GM15510 (cell line): ENCODE results near the gene SPX.

Experiments used
- POLR2A ChIP-seq: IDR thresholded peaks from 3 replicates; pipeline ENCODE4 v1.6.1; 2011; ENCODE audit warnings: borderline replicate concordance; ENCODE audit not compliant: insufficient read length; ENCODE audit errors: extremely low read depth

SPX gene

DNA sequence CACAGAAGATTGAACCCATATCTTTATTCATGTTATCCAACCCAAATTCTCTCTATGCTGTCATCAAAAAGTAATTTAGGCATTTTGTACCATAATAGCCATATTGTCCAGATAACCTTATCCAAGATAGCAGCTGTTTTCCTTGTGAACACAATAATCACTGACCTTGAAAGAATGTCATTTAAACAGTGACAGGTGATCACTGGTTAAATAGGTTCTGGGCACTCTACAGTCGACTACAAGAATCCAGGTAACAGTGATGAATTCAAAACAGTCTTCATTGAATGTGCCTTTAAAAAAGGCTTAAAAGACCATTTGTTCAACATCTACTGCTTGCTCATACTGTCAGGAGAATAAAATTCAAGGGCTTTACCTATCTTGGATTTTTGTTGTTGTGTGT is 4.6 kb upstream of the SPX start:
- no peak for TF ChIP-seq POLR2A

DNA sequence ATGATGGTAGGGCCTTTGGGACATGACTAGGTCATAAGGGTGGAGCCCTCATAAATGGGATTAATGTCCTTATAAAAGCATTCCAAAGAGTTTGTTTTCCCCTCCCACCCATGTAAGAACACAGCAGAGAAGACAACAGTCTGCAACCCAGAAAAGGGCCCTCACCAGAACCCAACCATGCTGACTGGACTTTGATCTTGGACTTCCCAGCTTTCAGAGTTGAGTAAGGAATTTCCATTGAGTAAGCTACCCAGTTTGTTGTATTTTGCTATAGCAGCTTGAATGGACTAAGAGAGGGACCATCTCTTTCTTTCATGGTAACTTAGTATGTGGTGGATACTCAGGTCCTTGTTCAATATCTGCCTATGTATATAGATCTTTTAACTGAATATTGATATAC is 2.9 kb upstream of the SPX start:
- TF ChIP-seq POLR2A = no peak

DNA sequence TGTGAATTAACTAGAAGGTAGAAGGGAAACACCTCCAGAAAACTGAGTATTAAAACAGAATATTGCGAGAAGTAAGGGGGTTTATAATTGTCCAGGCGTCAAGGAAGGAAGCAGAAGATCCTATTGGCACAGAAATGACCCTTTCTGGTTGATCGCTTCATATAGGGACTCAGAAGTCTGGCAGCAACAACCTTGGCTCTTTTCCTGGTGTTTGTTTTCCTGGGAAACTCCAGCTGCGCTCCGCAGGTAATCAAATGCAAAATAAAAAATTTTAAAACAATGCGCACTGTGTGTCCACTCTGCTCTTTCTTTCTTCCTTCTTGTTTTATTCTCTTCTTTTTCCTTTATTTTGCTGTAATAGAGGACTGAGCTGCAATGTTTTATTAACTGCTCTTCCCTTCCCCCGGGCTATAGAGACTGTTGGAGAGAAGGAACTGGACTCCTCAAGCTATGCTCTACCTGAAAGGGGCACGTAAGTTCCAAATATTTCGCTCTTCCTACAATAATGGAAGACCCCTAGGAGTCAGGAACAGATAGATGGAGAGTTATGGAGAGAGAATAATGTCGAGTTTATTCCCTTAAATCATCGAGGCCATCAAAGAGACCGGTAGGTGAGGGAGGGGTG is 737 bp downstream of the SPX start:
- no peak for TF ChIP-seq POLR2A

DNA sequence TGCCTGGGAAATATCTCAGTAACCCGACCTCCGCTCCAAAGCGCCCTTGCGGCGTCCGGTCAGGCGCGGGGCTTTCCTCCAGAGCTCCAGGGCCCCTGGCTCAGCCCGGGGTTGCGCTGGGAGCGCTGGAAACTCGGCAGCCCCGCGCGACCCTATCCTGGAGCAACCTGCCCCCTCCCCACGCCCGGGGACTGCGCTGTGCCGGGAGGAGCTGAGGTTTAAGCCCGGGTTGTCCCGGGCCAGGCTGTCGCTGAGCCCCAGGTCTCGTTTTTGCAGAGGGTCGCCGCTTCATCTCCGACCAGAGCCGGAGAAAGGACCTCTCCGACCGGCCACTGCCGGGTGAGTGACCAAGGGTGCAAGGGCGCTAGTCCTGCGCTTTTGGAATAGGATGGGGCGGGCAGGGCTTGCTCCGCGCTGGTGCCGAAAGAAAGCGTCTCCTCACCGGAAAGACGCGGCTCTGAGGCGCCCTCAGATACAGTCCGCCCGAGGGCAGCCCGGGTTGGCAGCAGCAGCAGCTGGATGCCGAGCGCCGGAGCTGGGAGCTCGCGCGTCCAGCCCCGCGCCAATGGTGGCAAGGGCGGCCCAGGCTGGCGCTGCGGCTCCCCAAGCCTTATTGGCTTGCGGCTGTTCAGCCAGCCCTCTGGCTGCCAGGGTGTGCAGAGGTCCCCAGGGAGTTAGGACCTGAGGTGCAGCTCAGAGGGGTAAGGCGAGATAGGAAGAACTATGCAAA is 1.5 kb downstream of the SPX start:
- TF ChIP-seq POLR2A = no peak

DNA sequence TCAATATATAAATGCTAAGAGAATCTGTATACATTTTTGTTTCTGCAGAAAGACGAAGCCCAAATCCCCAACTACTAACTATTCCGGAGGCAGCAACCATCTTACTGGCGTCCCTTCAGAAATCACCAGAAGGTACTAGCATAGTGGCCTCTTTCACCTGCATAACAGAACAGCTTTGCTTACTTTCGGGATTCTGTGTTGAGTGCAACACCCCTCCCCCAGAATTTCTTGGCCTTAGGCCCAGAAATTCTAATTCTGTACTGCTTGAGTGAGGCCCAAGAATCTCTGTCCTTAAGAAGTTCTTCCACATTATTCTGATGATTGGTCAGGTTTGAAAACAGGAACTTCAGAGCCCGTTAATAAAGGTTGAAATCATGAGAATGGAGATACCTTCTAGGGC is 2.9 kb downstream of the SPX start:
- no peak for TF ChIP-seq POLR2A

DNA sequence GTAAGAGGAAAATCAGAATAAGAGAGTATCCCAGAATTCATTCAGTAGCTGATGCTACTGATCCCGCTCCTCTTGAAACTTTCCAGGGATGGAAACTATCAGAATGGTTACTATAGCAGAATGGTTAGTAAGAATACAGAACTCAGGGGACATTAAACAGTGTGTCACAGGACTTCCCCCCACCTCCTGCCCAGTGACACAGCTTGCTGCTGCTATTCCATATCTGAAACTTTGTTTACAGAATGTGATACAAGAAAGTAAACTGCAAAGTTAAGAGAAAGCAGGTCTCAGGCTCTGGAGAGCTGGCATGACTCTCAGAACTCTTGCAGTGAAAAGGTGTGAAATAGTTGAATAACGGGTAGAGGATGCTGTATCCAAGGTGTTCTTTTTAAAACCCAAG is 3.4 kb downstream of the SPX start:
- TF ChIP-seq POLR2A = no peak

DNA sequence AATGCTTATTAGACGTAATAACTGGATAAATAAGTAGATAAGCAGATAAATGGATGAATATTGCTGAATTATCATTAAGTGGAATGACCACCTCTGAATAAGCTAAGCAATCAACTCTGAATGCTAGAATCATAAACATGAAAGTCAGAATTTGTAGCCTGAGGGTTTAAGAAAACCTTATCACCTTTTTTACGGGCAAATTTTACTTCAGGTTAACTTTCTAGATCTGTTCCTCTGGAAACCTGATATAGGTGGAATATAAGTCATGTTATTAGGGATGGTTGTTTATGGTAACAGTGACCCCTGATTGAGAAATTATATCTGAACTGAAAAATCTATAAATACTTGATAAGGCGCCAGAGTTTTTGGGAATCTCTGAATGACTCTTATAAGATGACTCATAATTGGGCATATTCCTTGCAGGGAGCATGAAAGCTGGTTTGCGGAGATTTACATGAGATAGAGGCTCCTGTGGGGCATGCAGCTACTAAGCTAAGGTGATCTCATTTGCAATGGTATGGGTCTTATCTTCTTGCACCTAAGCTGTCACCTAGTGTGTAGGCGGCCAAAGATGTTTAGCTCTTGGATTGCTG is 12.1 kb downstream of the SPX start:
- TF ChIP-seq POLR2A = no peak

DNA sequence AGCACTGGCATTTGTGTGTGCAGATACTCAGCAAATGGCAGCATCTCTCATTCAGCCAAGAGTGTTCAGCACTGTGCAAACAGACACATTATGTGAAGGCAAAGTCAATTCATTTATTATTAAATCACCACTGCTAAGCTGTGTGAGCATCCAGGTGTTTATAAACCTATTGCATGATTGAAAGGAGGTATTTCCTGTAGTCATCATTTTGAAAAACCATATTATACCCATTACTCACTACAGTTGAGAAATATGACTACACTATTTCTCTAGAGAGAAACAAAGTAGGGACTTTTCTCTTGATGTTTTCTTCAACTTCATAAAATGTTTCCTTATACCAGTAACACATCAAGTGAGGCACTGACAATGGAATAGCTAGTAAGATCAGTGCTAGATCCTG is 13.7 kb downstream of the SPX start:
- no peak for TF ChIP-seq POLR2A

DNA sequence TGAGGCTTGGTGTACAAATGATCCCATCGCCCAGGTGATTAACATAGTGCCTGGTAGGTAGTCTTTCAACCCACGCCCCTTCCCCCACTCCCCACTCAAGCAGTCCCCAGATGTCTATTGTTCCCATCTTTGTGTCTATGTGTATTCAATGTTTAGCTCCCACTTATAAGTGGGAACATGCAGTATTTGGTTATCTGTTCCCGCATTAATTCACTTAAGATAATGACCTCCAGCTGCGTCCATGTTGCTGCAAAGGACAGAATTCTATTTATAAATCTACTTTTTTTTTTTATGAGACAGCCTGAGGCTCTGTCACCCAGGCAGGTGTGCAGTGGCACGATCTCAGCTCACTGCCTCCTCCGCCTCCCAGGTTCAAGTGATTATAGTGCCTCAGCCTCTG is 15.7 kb downstream of the SPX start:
- TF ChIP-seq POLR2A = no peak

DNA sequence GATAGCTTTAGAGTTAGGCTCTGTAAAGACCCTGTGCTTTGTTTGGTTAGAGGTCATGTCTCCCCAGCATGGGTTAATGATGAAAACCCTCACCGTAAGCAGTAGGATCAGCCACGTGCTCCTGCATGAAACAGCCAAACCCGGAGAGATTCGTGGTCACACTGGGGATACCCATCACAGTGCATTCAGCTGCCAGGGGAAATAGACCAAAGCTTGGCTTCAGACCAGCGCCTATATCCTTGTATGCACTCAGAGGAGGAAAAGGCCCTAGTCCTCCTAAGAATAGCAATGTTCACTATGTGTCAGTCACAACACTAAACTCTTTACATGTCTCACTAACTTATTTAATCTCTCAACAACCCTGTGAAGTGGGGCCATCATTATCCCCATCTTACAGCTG is 16.3 kb downstream of the SPX start:
- no peak for TF ChIP-seq POLR2A

DNA sequence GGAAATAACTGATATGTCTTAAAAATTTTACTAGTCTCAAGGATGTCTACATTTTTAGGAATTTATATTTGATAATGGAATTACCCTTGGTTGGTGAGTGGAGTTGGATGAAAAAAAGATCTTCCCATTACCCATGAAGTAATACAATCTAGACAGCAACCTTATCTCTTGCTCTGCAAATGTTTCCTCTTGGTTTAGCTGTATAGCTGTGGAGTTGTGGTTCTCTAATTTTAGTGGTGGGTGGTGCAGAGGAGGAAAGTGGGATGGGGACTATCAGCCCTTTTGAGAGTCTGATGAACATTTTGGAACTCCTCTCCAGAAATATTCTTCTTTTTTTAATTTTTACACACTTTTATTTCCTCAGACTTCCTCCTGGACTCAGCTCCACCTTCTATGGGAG is 17.1 kb downstream of the SPX start:
- no peak for TF ChIP-seq POLR2A

DNA sequence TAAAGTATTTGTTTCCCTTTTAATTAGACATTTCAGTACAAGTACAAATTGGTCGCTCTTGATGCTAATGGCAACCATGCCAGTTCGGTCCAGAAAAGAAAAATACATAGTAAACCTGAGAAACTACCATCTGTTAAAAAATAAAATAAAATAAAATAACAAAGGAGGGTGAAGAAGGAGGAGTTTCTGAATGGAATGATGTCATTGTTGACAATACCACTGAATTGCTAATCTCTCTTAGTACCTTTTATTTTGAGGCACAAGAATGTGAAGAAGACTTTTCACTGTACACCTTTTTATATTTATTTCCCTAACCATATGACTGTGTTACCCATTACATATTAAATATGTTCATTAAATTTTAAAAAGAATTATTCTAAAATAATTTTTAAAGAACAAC is 19.5 kb downstream of the SPX start:
- no peak for TF ChIP-seq POLR2A

DNA sequence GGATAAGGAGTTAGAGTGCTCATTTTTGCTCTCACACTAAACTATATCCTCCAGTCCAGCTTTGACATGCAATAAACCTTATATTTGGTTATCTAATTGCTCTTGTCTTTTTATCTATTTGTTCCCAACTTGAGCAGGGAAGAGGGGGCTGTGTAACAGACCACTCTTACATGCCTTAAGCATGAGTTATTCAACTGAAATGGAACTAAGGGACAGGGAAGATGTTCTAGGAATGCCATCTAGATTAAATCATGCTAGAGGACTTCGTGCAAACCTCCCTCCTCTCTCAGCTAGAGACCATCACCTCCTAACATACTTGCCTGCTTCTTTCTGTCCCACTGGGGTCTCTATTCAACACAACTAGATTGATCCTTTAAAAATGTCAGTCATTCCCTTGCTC is 20.6 kb downstream of the SPX start:
- TF ChIP-seq POLR2A = no peak

DNA sequence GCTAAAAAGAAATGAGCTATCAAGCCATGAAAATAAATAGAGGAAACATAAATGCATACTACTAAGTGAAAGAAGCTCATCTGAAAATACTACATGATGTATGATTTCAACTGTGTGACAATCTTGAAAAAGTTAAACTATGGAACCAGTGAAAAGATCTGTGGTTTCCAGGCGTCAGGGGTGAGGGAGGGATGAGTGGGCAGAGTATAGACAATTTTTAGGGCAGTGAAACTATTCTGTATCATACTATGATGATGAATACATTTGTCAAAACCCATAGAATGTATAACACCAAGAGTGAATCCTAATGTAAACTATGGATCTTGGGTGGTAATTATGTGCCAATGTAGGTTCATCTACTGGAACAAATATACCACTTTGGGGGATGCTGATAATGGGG is 21.3 kb downstream of the SPX start:
- TF ChIP-seq POLR2A = no peak

DNA sequence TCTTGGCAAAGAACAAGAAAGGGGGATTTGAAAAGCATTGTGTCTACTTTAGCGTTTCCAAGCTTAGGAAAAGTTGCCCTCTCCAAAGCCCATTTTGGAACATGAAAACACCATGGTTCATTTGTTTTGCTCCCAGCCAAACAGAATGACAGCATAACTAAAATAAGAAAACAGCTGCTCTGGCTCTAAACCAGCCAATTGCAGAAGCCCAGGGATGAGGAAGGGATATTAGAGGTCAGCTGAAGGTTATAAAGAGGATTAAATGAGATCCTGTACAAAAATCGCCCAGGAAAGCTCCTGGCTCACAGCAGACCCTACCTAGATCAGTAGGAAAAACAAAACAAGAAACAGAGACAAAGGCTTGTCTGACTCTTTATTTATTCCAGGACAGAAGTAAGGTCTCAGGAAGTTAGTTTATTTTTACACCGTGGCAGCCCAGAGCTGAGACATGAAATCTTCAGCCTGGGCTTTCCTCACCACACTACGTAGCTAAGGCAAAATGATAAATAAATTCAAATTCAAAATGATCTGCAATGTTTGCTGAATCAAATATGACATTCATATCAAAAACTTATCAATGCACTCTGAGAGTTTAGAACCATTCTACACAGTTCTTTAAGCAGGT is 25.9 kb downstream of the SPX start:
- TF ChIP-seq POLR2A = no peak
